GM18502 (cell line): ENCODE data around the gene GDPGP1.
"Not testable (repeated sequence)": the region's sequence is repeated elsewhere in the genome, so short reads cannot be mapped to it uniquely, and the experiment has no call there.

Source experiments
- ATAC-seq: cut with Tn5 transposase; IDR thresholded peaks from one replicate; pipeline ENCODE4 v1.9.1; 2021; ENCODE audit warnings: mild to moderate bottlenecking; ENCODE audit not compliant: unreplicated experiment, poor library complexity

Gene GDPGP1

DNA sequence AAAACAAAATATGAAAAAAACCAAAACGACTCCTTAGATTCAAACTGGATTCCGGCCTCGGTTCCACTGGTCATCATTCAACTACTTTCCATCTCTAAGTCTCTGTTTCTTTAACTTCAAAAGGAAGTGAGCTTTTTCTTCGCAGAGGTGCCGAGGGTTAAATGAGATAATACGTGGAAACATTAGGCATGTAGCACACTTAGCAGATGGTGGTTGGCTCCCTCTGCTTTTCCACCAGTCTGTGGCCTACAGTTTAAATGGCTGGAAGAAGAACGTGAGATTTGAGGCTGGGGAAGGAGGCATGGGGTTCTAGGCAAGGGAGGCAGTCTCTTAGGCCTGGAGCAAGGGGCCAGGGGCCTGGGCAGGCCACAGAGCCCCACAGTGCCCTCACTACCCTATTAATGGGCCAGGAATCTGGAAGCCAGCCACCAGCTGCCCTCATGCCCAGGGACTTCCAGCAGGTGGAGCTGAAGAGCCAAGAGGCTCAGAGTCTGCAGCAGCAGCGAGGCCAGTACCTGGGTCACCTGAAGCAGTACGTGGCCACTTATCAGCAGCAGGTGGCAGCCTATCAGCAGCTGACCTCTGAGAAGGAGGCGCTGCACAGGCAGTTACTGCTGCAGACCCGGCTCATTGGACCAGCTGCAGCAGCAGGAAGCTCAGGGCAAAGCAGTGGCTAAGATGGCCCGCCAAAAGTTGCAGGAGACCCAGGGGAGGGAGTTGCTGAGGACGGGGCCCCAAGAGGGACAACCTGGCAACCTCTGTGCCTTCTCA is 59.2 kb downstream of the GDPGP1 start:
- ATAC-seq, result not testable (repeated sequence)

DNA sequence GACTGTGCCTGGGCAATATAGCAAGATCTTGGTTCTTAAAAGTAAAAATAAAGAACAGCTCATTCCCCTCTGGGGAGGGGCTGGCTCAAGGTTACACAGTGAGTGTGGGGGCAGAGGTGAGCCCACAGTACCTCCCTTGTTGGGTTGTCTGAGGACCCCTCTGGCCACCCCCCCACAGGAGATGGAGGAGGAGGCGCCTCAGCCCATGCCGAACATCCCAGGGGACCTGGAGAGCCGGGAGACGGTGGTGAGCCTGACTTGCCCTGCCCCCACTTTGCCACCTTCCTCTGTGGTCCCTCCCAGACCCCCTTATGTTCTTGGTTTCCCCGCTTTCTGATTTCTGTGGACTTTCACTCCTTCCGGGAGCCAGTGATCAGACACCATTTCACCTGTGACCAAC is 60.1 kb downstream of the GDPGP1 start:
- ATAC-seq, result no peak

DNA sequence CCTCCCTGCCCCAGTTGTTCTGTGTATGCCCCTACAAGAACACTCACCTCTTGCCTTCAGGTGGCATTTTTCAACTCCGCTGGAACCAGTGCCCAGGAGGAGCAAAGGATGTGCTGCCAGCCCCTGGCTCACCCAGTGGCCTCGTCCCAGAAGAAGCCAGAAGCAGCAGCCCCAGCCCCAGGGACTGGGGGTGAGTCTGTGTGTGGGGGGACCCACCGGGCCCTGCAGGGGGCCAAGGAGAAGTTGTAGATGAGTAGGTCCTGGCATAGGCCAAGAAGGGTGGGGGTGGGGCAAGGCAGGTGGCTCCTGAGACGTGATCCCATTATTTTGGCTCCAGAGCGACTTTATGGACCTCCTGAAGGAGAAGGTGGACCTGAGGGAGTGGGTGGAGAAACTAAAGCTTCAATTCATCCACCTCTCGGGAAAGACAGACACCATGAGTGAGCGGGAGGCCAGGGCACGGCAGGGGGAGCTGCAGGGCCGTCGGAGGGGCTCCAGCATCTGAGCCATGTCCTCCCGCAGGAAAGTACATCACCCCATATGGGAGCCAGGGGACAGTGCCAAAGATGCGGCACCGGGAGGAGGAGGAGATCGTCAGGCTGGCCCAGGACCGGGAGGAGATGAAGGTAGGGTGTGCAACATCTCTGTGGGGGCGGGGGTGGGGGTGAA is 60.7 kb downstream of the GDPGP1 start:
- no peak for ATAC-seq

DNA sequence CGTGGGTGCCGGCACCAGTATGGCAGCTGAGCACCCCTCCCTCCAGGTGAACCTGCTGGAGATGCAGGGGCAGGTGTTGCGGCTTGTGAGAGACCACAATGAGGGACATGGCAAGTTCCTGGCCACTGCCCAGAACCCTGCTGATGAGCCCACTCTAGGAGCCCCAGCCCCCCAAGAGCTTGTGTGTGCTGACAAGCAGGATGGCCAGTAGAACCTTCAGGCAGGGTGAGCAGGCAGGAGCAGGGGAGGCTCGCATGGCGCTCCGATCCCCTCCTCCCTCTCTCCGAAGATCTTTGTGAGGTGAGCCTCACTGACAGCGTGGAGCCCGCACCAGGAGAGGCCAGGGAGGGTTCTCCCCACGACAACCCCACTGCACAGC is 61.2 kb downstream of the GDPGP1 start:
- ATAC-seq, result no peak
